BJ (cell line): ENCODE data around the gene POU2AF2. TPM values are rescaled to one million over a fixed set of nuclear protein-coding genes. Genes with fewer than 3 reads are reported as not detected.
A peak's percentile ranks its signal among the peaks of the same experiment; 100 is the strongest.
"Not testable (repeated sequence)": the region's sequence is repeated elsewhere in the genome, so short reads cannot be mapped to it uniquely, and the experiment has no call there.

ENCODE experiments used
- CTCF ChIA-PET: fragments of 350-600 bp; formaldehyde crosslinking; extraction: SDS; loops from one replicate; lab custom pipeline; 2021; ENCODE audit warnings: antibody characterized with exemption, inconsistent platforms; lab: Yijun Ruan, JAX
- POLR2A ChIA-PET: fragments of 300-600 bp; sonication (Branson Sonifier 250); formaldehyde crosslinking; extraction: SDS; loops from one replicate; lab custom pipeline; 2021; ENCODE audit warnings: antibody characterized with exemption; lab: Charles Lee
- DNase-seq: peaks from one replicate; pipeline ENCODE4 v3.0.0-alpha.2; 2011; ENCODE audit warnings: low read depth
- H3K27me3 ChIP-seq: 2 replicates; pipeline ENCODE4 v1.6.0; 2011; ENCODE audit warnings: low read length; ENCODE audit not compliant: control insufficient read depth, insufficient read depth
- H3K36me3 ChIP-seq: 2 replicates; pipeline ENCODE4 v1.5.1; 2011; ENCODE audit warnings: low read length; ENCODE audit not compliant: control insufficient read depth, insufficient read depth
- H3K4me3 ChIP-seq: 2 replicates; pipeline ENCODE4 v1.5.1; 2011; ENCODE audit warnings: low read depth, mild to moderate bottlenecking, control low read depth, low read length
- CTCF ChIP-seq: IDR thresholded peaks from 2 replicates; pipeline ENCODE4 v1.5.1; 2011; ENCODE audit warnings: low read depth, mild to moderate bottlenecking, control low read depth, inconsistent platforms, low read length, moderate library complexity; ENCODE audit not compliant: insufficient read depth
- polyA plus RNA-seq: library from polyadenylated mRNA; depleted of rRNA; stranded (reverse); fragments of >200 nt; gene quantifications from 2 replicates; pipeline ENCODE4 v1.2.3, GENCODE V29; 2011

Gene POU2AF2
- polyA plus RNA-seq, 1 experiment, result not detected

- ChIA-PET CTCF (no interaction called here), POLR2A (no interaction called here)
- Histone ChIP-seq H3K36me3 (no peaks in the 10 kb centered on the region), H3K4me3 (no peak overlapping the region), H3K27me3 (no peaks in the 10 kb centered on the region; the same call in 1 of the 2 replicates)
- no peak for DNase-seq
- no peak for TF ChIP-seq CTCF
Measured at GRCh38 chr11:111264646-111265045, 19.1 kb downstream of the POU2AF2 start.

GRCh38 chr11:111265421-111265820 is 19.9 kb downstream of the POU2AF2 start:
- TF ChIP-seq CTCF, result no peak
- CTCF ChIA-PET, result interaction anchor here (1.2 to 1.5 kb wide), 2 partner anchors 17 to 180 kb away, joined by 3 to 5 read pairs; no protein-coding TSS in a partner anchor

GRCh38 chr11:111268303-111268702 is 22.8 kb downstream of the POU2AF2 start:
- POLR2A ChIA-PET, DNase-seq, CTCF ChIA-PET, H3K27me3 ChIP-seq, H3K36me3 ChIP-seq, H3K4me3 ChIP-seq: not testable (repeated sequence)

More at GRCh38 chr11:111265421-111265820, 19.9 kb downstream of the POU2AF2 start:
- Histone ChIP-seq H3K36me3 (no peaks in the 10 kb centered on the region), H3K27me3 (no peaks in the 10 kb centered on the region; the same call in 1 of the 2 replicates), H3K4me3 (no peak overlapping the region)
- POLR2A ChIA-PET, result no interaction called here
- no peak for DNase-seq

- no peak for TF ChIP-seq CTCF
- 0 out of 2 replicates have a peak, but pooled peaks cover 3% of the 10 kb centered on the region for H3K27me3 ChIP-seq
- peak; percentile 21 for DNase-seq
- CTCF ChIA-PET, result interaction anchor here (1.0 to 1.3 kb wide), 2 partner anchors 15 to 177 kb away, joined by 3 to 4 read pairs; no protein-coding TSS in a partner anchor
- H3K36me3 ChIP-seq, result no peaks in the 10 kb centered on the region
- no peak overlapping the region for H3K4me3 ChIP-seq
- POLR2A ChIA-PET, result no interaction called here
Measured at GRCh38 chr11:111269146-111269868, 23.8 kb downstream of the POU2AF2 start.

GRCh38 chr11:111272420-111272819 is 26.9 kb downstream of the POU2AF2 start:
- Histone ChIP-seq H3K4me3 (no peak overlapping the region), H3K27me3 (peaks cover 5% of the 10 kb centered on the region; the same call in 1 of the 2 replicates), H3K36me3 (no peaks in the 10 kb centered on the region)
- TF ChIP-seq CTCF, result no peak
- POLR2A ChIA-PET, result no interaction called here
- CTCF ChIA-PET, result no interaction called here
- no peak for DNase-seq
